GM23338 (cell line): Measurements from ENCODE around the gene PDZD7. TPM values are rescaled to one million over a fixed set of nuclear protein-coding genes. Genes with fewer than 3 reads are reported as not detected.

Source experiments
- ATAC-seq: fragments of 200-7000 bp; cut with Tn5 transposase; 3 replicates; pipeline ENCODE4 v1.9.1; 2020
- DNase-seq: peaks from one replicate; pipeline ENCODE4 v3.0.0-alpha.2; 2015; ENCODE audit warnings: low spot score
- H2AFZ ChIP-seq: fragments of 200-600 bp; sonication (generic); 2 replicates; pipeline ENCODE4 v1.8.0; 2016; ENCODE audit warnings: antibody characterized with exemption, mild to moderate bottlenecking, moderate library complexity
- H3F3A ChIP-seq: fragments of 200-600 bp; sonication (generic); replicated peaks from 2 replicates; pipeline ENCODE4 v1.8.0; 2017; ENCODE audit warnings: antibody characterized with exemption, mixed run types, low read depth
- H3K27ac ChIP-seq: fragments of 200-600 bp; sonication (generic); 2 replicates; pipeline ENCODE4 v1.6.1; 2016; ENCODE audit warnings: low read depth
- H3K27me3 ChIP-seq: fragments of 200-600 bp; sonication (generic); 2 replicates; pipeline ENCODE4 v1.8.0; 2016; ENCODE audit warnings: mild to moderate bottlenecking, mixed run types, moderate library complexity; ENCODE audit not compliant: insufficient read depth
- H3K36me3 ChIP-seq: fragments of 200-600 bp; sonication (generic); 2 replicates; pipeline ENCODE4 v1.8.0; 2016; ENCODE audit warnings: mild to moderate bottlenecking; ENCODE audit not compliant: insufficient read depth
- H3K4me1 ChIP-seq: fragments of 200-600 bp; sonication (generic); 2 replicates; pipeline ENCODE4 v1.8.0; 2016; ENCODE audit warnings: mild to moderate bottlenecking, moderate library complexity; ENCODE audit not compliant: insufficient read depth
- H3K4me2 ChIP-seq: fragments of 200-600 bp; sonication (generic); 2 replicates; pipeline ENCODE4 v1.7.1; 2017; ENCODE audit warnings: mixed run types
- H3K4me3 ChIP-seq: fragments of 200-600 bp; sonication (generic); 2 replicates; pipeline ENCODE4 v1.6.1; 2016; ENCODE audit warnings: mixed run types
- H3K79me2 ChIP-seq: fragments of 200-600 bp; sonication (generic); replicated peaks from 2 replicates; pipeline ENCODE4 v1.8.0; 2017; ENCODE audit warnings: mild to moderate bottlenecking; ENCODE audit not compliant: insufficient read depth
- H3K9me2 ChIP-seq: fragments of 200-600 bp; sonication (generic); 2 replicates; pipeline ENCODE4 v1.8.0; 2017; ENCODE audit not compliant: insufficient read depth
- H4K20me1 ChIP-seq: fragments of 200-600 bp; sonication (generic); replicated peaks from 2 replicates; pipeline ENCODE4 v1.8.0; 2017; ENCODE audit warnings: mild to moderate bottlenecking; ENCODE audit not compliant: insufficient read depth
- H3K27ac Mint-ChIP-seq: 2 replicates; pipeline ENCODE4 v1.8.0; 2020; ENCODE audit warnings: inconsistent platforms, mild to moderate bottlenecking, moderate library complexity, mixed read lengths
- H3K27me3 Mint-ChIP-seq: 3 replicates; pipeline ENCODE4 v1.8.0; 2022; ENCODE audit warnings: low read depth, mild to moderate bottlenecking, moderate library complexity, mixed read lengths, inconsistent platforms; ENCODE audit not compliant: insufficient read depth, poor library complexity
- H3K36me3 Mint-ChIP-seq: 3 replicates; pipeline ENCODE4 v1.8.0; 2021; ENCODE audit warnings: low read depth, mild to moderate bottlenecking, inconsistent platforms, moderate library complexity, mixed read lengths
- H3K4me1 Mint-ChIP-seq: 3 replicates; pipeline ENCODE4 v1.8.0; 2020; ENCODE audit warnings: mild to moderate bottlenecking, inconsistent platforms, mixed read lengths
- H3K4me3 Mint-ChIP-seq: 3 replicates; pipeline ENCODE4 v1.8.0; 2021; ENCODE audit warnings: moderate library complexity, mild to moderate bottlenecking, inconsistent platforms, mixed read lengths
- H3K9me3 Mint-ChIP-seq: 3 replicates; pipeline ENCODE4 v1.8.0; 2020; ENCODE audit warnings: moderate library complexity, mild to moderate bottlenecking, inconsistent platforms, mixed read lengths
- EZH2 ChIP-seq: fragments of 200-600 bp; sonication (generic); IDR thresholded peaks from one replicate; pipeline ENCODE4 v1.8.0; 2017; ENCODE audit warnings: antibody characterized with exemption, mild to moderate bottlenecking, low read depth; ENCODE audit not compliant: unreplicated experiment
- JUNB ChIP-seq: IDR thresholded peaks from one replicate; pipeline ENCODE4 v1.6.1; 2016; ENCODE audit warnings: antibody characterized with exemption; ENCODE audit not compliant: unreplicated experiment
- STAT1 ChIP-seq: IDR thresholded peaks from one replicate; pipeline ENCODE4 v1.6.1; 2016; ENCODE audit warnings: antibody characterized with exemption; ENCODE audit not compliant: unreplicated experiment
- ZNF114 ChIP-seq: fragments of 250-450 bp; sonication (Bioruptor Pico); IDR thresholded peaks from 2 replicates; pipeline ENCODE4 v1.5.0; 2020; ENCODE audit warnings: mild to moderate bottlenecking, moderate library complexity
- polyA plus RNA-seq: library from polyadenylated mRNA; unstranded; fragments of >200 nt; fragmentation: Nextera tagmentation; extraction: Ambion mirVana; gene quantifications from 2 replicates; pipeline ENCODE4 v1.2.1, GENCODE V29; 2016
- total RNA-seq: library from RNA; depleted of rRNA; stranded (reverse); fragments of >200 nt; shearing (Covaris generic); gene quantifications from 2 replicates; pipeline ENCODE4 v1.2.3, GENCODE V29; 2014
- TF ChIP-seq, protein P1 (sequence below), 2 experiments: fragments of 200-600 bp in 1 of 2; sonication (generic) in 1 of 2; conservative IDR thresholded peaks; 2 replicates each; pipeline versions ENCODE4 v1.5.1 to v1.6.1; 2016 to 2017; ENCODE audit warnings: antibody characterized with exemption in 2 of 2, low read depth in 2 of 2, mild to moderate bottlenecking in 2 of 2, moderate library complexity in 1 of 2
- TF ChIP-seq, protein P2 (sequence below): IDR thresholded peaks from one replicate; pipeline ENCODE4 v1.6.1; 2018; ENCODE audit warnings: antibody characterized with exemption; ENCODE audit not compliant: unreplicated experiment
- TF ChIP-seq, protein P3 (sequence below): fragments of 250-450 bp; sonication (Bioruptor Pico); IDR thresholded peaks from 2 replicates; pipeline ENCODE4 v1.5.0; 2020; ENCODE audit warnings: mild to moderate bottlenecking, moderate library complexity

The PDZD7 gene
- total and polyA plus RNA-seq, 2 experiments from 2014 or later, result 1.7 to 2.3 TPM

DNA sequence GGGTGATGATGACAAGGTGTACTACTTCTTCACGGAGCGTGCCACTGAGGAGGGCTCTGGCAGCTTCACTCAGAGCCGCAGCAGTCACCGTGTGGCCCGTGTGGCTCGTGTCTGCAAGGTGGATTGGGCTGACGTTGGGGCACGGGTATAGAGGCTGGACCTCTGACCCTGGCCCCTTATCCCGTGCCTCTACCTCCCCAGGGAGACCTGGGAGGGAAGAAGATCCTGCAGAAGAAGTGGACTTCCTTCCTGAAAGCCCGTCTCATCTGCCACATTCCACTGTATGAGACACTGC, 52.1 kb downstream of the PDZD7 start:
- H3K27me3 ChIP-seq, result no peaks in the 10 kb centered on the region
- no peaks in the 10 kb centered on the region for H4K20me1 ChIP-seq
- TF ChIP-seq STAT1, result no peak
- H3K4me1 Mint-ChIP-seq, result peaks cover 6% of the 10 kb centered on the region; the same call in 2 of the 3 replicates
- peaks cover 7% of the 10 kb centered on the region for H3K27me3 Mint-ChIP-seq
- no peak overlapping the region for H3K4me3 Mint-ChIP-seq
- no peak overlapping the region for H2AFZ ChIP-seq
- DNase-seq, result no peak
- H3K4me3 ChIP-seq, result no peak overlapping the region
- no peaks in the 10 kb centered on the region for H3K36me3 ChIP-seq
- H3F3A ChIP-seq, result no peaks in the 10 kb centered on the region
- no peak overlapping the region for H3K4me2 ChIP-seq
- no peak overlapping the region for H3K27ac ChIP-seq
- H3K9me2 ChIP-seq, result no peaks in the 10 kb centered on the region
- no peaks in the 10 kb centered on the region for H3K4me1 ChIP-seq
- no peak overlapping the region for H3K27ac Mint-ChIP-seq
- no peaks in the 10 kb centered on the region for H3K9me3 Mint-ChIP-seq
- H3K79me2 ChIP-seq, result no peaks in the 10 kb centered on the region
- ATAC-seq, result no peak
- H3K36me3 Mint-ChIP-seq, result peaks cover 3% of the 10 kb centered on the region; the same call in 1 of the 3 replicates

DNA sequence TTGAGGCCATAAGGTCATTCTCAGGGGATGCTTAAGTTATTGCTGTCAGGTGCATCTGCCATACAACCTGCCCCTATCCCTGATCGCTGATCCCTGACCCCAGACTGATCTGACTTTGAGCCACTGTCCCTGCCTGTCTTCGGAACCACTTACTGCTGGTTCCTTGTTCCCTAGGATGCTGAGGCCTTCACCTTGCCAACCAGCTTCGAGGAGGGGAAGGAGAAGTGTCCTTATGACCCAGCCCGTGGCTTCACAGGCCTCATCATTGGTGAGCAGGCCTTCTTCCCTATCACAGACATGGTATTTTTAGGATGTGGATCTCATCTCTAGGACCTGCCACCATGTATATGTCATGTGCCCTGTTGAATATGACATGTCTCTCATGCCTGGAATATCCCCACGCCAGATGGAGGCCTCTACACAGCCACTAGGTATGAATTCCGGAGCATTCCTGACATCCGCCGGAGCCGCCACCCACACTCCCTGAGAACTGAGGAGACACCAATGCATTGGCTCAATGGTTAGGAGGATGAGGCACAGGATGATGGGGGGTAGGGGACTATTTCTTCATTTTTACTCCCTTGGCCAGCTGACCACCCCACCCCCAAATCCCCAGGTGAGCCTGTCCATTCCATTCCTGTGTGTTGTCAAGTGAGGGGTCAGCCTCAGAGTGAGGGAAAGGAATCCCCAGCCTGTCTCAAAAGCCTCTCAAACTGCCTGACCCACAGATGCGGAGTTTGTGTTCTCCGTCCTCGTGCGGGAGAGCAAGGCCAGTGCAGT, 52.6 kb downstream of the PDZD7 start:
- H3K4me3 Mint-ChIP-seq, result no peak overlapping the region
- no peaks in the 10 kb centered on the region for H3K9me2 ChIP-seq
- no peaks in the 10 kb centered on the region for H3K9me3 Mint-ChIP-seq
- TF ChIP-seq EZH2 (no peak), JUNB (no peak), ZNF114 (CRISPR knock-in tag) (no peak)
- TF ChIP-seq, protein P1, sequence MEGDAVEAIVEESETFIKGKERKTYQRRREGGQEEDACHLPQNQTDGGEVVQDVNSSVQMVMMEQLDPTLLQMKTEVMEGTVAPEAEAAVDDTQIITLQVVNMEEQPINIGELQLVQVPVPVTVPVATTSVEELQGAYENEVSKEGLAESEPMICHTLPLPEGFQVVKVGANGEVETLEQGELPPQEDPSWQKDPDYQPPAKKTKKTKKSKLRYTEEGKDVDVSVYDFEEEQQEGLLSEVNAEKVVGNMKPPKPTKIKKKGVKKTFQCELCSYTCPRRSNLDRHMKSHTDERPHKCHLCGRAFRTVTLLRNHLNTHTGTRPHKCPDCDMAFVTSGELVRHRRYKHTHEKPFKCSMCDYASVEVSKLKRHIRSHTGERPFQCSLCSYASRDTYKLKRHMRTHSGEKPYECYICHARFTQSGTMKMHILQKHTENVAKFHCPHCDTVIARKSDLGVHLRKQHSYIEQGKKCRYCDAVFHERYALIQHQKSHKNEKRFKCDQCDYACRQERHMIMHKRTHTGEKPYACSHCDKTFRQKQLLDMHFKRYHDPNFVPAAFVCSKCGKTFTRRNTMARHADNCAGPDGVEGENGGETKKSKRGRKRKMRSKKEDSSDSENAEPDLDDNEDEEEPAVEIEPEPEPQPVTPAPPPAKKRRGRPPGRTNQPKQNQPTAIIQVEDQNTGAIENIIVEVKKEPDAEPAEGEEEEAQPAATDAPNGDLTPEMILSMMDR (conservative IDR thresholded peaks at IDR 0.05; ENCODE audit: low read depth in 2 of 2), result no peak
- TF ChIP-seq, protein P2, sequence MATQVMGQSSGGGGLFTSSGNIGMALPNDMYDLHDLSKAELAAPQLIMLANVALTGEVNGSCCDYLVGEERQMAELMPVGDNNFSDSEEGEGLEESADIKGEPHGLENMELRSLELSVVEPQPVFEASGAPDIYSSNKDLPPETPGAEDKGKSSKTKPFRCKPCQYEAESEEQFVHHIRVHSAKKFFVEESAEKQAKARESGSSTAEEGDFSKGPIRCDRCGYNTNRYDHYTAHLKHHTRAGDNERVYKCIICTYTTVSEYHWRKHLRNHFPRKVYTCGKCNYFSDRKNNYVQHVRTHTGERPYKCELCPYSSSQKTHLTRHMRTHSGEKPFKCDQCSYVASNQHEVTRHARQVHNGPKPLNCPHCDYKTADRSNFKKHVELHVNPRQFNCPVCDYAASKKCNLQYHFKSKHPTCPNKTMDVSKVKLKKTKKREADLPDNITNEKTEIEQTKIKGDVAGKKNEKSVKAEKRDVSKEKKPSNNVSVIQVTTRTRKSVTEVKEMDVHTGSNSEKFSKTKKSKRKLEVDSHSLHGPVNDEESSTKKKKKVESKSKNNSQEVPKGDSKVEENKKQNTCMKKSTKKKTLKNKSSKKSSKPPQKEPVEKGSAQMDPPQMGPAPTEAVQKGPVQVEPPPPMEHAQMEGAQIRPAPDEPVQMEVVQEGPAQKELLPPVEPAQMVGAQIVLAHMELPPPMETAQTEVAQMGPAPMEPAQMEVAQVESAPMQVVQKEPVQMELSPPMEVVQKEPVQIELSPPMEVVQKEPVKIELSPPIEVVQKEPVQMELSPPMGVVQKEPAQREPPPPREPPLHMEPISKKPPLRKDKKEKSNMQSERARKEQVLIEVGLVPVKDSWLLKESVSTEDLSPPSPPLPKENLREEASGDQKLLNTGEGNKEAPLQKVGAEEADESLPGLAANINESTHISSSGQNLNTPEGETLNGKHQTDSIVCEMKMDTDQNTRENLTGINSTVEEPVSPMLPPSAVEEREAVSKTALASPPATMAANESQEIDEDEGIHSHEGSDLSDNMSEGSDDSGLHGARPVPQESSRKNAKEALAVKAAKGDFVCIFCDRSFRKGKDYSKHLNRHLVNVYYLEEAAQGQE, result no peak
- TF ChIP-seq, protein P3, sequence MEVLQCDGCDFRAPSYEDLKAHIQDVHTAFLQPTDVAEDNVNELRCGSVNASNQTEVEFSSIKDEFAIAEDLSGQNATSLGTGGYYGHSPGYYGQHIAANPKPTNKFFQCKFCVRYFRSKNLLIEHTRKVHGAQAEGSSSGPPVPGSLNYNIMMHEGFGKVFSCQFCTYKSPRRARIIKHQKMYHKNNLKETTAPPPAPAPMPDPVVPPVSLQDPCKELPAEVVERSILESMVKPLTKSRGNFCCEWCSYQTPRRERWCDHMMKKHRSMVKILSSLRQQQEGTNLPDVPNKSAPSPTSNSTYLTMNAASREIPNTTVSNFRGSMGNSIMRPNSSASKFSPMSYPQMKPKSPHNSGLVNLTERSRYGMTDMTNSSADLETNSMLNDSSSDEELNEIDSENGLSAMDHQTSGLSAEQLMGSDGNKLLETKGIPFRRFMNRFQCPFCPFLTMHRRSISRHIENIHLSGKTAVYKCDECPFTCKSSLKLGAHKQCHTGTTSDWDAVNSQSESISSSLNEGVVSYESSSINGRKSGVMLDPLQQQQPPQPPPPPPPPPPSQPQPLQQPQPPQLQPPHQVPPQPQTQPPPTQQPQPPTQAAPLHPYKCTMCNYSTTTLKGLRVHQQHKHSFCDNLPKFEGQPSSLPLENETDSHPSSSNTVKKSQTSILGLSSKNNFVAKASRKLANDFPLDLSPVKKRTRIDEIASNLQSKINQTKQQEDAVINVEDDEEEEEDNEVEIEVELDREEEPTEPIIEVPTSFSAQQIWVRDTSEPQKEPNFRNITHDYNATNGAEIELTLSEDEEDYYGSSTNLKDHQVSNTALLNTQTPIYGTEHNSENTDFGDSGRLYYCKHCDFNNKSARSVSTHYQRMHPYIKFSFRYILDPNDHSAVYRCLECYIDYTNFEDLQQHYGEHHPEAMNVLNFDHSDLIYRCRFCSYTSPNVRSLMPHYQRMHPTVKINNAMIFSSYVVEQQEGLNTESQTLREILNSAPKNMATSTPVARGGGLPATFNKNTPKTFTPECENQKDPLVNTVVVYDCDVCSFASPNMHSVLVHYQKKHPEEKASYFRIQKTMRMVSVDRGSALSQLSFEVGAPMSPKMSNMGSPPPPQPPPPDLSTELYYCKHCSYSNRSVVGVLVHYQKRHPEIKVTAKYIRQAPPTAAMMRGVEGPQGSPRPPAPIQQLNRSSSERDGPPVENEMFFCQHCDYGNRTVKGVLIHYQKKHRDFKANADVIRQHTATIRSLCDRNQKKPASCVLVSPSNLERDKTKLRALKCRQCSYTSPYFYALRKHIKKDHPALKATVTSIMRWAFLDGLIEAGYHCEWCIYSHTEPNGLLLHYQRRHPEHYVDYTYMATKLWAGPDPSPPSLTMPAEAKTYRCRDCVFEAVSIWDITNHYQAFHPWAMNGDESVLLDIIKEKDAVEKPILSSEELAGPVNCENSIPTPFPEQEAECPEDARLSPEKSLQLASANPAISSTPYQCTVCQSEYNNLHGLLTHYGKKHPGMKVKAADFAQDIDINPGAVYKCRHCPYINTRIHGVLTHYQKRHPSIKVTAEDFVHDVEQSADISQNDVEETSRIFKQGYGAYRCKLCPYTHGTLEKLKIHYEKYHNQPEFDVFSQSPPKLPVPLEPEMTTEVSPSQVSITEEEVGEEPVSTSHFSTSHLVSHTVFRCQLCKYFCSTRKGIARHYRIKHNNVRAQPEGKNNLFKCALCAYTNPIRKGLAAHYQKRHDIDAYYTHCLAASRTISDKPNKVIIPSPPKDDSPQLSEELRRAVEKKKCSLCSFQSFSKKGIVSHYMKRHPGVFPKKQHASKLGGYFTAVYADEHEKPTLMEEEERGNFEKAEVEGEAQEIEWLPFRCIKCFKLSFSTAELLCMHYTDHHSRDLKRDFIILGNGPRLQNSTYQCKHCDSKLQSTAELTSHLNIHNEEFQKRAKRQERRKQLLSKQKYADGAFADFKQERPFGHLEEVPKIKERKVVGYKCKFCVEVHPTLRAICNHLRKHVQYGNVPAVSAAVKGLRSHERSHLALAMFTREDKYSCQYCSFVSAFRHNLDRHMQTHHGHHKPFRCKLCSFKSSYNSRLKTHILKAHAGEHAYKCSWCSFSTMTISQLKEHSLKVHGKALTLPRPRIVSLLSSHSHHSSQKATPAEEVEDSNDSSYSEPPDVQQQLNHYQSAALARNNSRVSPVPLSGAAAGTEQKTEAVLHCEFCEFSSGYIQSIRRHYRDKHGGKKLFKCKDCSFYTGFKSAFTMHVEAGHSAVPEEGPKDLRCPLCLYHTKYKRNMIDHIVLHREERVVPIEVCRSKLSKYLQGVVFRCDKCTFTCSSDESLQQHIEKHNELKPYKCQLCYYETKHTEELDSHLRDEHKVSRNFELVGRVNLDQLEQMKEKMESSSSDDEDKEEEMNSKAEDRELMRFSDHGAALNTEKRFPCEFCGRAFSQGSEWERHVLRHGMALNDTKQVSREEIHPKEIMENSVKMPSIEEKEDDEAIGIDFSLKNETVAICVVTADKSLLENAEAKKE (CRISPR knock-in tag), result no peak
- no peaks in the 10 kb centered on the region for H3K4me1 ChIP-seq
- no peaks in the 10 kb centered on the region for H3K27me3 ChIP-seq
- H4K20me1 ChIP-seq, result no peaks in the 10 kb centered on the region
- no peaks in the 10 kb centered on the region for H3K36me3 ChIP-seq
- no peaks in the 10 kb centered on the region for H3K79me2 ChIP-seq
- no peak overlapping the region for H3K27ac Mint-ChIP-seq
- no peaks in the 10 kb centered on the region for H3F3A ChIP-seq
- peaks cover 6% of the 10 kb centered on the region; the same call in 2 of the 3 replicates for H3K4me1 Mint-ChIP-seq
- H3K4me3 ChIP-seq, result no peak overlapping the region
- DNase-seq (no peak), ATAC-seq (no peak)
- no peak overlapping the region for H3K4me2 ChIP-seq
- peaks cover 7% of the 10 kb centered on the region for H3K27me3 Mint-ChIP-seq
- no peak overlapping the region for H3K27ac ChIP-seq
- H3K36me3 Mint-ChIP-seq, result peaks cover 3% of the 10 kb centered on the region; the same call in 1 of the 3 replicates
- no peak overlapping the region for H2AFZ ChIP-seq
